Endothelial cell (in vitro differentiated cells): ENCODE measurements around the gene C1QTNF2. TPM values are rescaled to one million over a fixed set of nuclear protein-coding genes. Genes with fewer than 3 reads are reported as not detected.

Experiments used
- DNase-seq: peaks from one replicate; pipeline ENCODE4 v3.0.0; 2021; ENCODE audit warnings: low spot score
- H3K27ac Mint-ChIP-seq: one replicate; pipeline ENCODE4 v1.8.0; 2021; ENCODE audit warnings: mixed read lengths, inconsistent platforms; ENCODE audit not compliant: unreplicated experiment
- H3K27me3 Mint-ChIP-seq: one replicate; pipeline ENCODE4 v1.8.0; 2021; ENCODE audit warnings: mild to moderate bottlenecking, moderate library complexity, mixed read lengths, inconsistent platforms; ENCODE audit not compliant: unreplicated experiment
- H3K36me3 Mint-ChIP-seq: one replicate; pipeline ENCODE4 v1.8.0; 2021; ENCODE audit warnings: mild to moderate bottlenecking, low read depth, mixed read lengths, inconsistent platforms; ENCODE audit not compliant: unreplicated experiment
- H3K4me1 Mint-ChIP-seq: one replicate; pipeline ENCODE4 v1.8.0; 2021; ENCODE audit warnings: mild to moderate bottlenecking, mixed read lengths, inconsistent platforms; ENCODE audit not compliant: unreplicated experiment
- H3K4me3 Mint-ChIP-seq: one replicate; pipeline ENCODE4 v1.8.0; 2021; ENCODE audit warnings: mild to moderate bottlenecking, mixed read lengths, inconsistent platforms; ENCODE audit not compliant: unreplicated experiment
- H3K9me3 Mint-ChIP-seq: one replicate; pipeline ENCODE4 v1.8.0; 2021; ENCODE audit warnings: mixed read lengths, inconsistent platforms; ENCODE audit not compliant: unreplicated experiment
- CTCF ChIP-seq: fragments of 200-600 bp; sonication (generic); IDR thresholded peaks from one replicate; pipeline ENCODE4 v1.5.0; 2021; ENCODE audit warnings: antibody characterized with exemption; ENCODE audit not compliant: unreplicated experiment
- total RNA-seq: library from RNA; stranded (reverse); fragmentation: NEBNext Ultra II Directional; extraction: Animal tissue kit (Norgen Biotek cat#: 25700); gene quantifications from one replicate; pipeline ENCODE4 v1.2.1, GENCODE V29; 2021; ENCODE audit not compliant: unreplicated experiment

Gene C1QTNF2
- total RNA-seq, 1 donor from 2014 or later: not detected

GRCh38 chr5:160399402-160400353 is 29.3 kb upstream of the C1QTNF2 start, which contains the start of gene FAM200C:
Gene FAM200C, minus strand, starts transcription at chr5:160400054. Its CDS starts 4,564 bp downstream, at chr5:160395490.
- Mint-ChIP-seq H3K27me3 (peaks cover 2% of the 10 kb centered on the region), H3K9me3 (no peaks in the 10 kb centered on the region), H3K27ac (peak within 1 kb of the TSS; percentile 93), H3K4me3 (peak within 1 kb of the TSS; percentile 95), H3K4me1 (peaks cover 10% of the 10 kb centered on the region), H3K36me3 (peaks cover 12% of the 10 kb centered on the region)
- TF ChIP-seq CTCF: no peak
- peak; percentile 89 for DNase-seq

- Mint-ChIP-seq H3K9me3 (no peaks in the 10 kb centered on the region), H3K4me1 (peaks cover 10% of the 10 kb centered on the region), H3K4me3 (peak overlapping the region; percentile 95), H3K36me3 (peaks cover 9% of the 10 kb centered on the region), H3K27ac (peak overlapping the region; percentile 93), H3K27me3 (peaks cover 2% of the 10 kb centered on the region)
- no peak for TF ChIP-seq CTCF
- no peak for DNase-seq
These were observed 28.4 kb upstream of the C1QTNF2 start for GRCh38 chr5:160398806-160399205.

GRCh38 chr5:160397492-160397891 is 27.1 kb upstream of the C1QTNF2 start:
- peaks cover 10% of the 10 kb centered on the region for H3K4me1 Mint-ChIP-seq
- no peak overlapping the region for H3K4me3 Mint-ChIP-seq
- peaks cover 2% of the 10 kb centered on the region for H3K27me3 Mint-ChIP-seq
- H3K27ac Mint-ChIP-seq: no peak overlapping the region
- H3K9me3 Mint-ChIP-seq: no peaks in the 10 kb centered on the region
- no peak for TF ChIP-seq CTCF
- no peaks in the 10 kb centered on the region for H3K36me3 Mint-ChIP-seq
- DNase-seq: no peak

- H3K36me3 Mint-ChIP-seq: no peaks in the 10 kb centered on the region
- no peaks in the 10 kb centered on the region for H3K9me3 Mint-ChIP-seq
- H3K4me1 Mint-ChIP-seq: peaks cover 9% of the 10 kb centered on the region
- no peak for TF ChIP-seq CTCF
- H3K27me3 Mint-ChIP-seq: peaks cover 2% of the 10 kb centered on the region
- H3K27ac Mint-ChIP-seq: no peak overlapping the region
- DNase-seq: no peak
- no peak overlapping the region for H3K4me3 Mint-ChIP-seq
These were observed 24.7 kb upstream of the C1QTNF2 start for GRCh38 chr5:160395111-160395510.
